ENCODE data around the gene MED29.
"Not testable (repeated sequence)": the region's sequence is repeated elsewhere in the genome, so short reads cannot be mapped to it uniquely, and the experiment has no call there.

Gene MED29

DNA sequence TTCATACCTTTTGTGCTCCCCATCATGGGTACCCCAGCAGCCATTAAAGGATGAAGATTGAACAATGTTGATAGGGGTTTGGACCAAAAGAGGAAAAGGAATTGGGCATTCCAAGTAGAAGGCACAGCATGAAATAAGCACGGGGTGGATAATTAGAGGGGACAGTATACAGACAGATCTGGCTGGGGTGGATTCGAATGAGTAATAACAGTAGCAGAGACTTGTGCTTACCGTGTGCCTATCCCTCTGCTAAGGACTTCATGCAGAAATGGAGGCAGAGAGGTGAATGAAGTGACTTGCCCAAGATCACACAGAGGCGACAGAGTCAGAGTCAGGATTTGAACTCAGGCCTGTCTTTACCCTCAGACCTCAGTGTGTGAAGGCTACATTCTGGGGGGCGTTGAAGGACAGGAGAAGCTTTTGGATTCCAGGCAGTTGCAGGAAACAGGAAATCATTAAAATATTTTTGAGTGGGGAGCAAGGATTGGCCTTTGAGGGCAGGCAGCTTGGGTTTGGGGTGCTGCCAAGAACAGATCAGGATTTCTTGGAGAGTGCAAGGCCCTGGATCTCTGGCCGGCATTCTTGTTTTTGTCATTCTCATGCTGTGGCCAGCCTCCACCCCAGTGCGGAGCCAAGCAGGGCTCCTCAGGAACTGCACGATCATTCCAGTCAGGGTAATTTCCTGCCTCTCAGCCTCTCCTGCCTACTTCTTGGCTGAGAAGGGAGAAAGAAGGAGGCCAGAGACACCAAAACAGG lies 19.0 kb upstream of the MED29 start:
- DNase-seq: no peak

DNA sequence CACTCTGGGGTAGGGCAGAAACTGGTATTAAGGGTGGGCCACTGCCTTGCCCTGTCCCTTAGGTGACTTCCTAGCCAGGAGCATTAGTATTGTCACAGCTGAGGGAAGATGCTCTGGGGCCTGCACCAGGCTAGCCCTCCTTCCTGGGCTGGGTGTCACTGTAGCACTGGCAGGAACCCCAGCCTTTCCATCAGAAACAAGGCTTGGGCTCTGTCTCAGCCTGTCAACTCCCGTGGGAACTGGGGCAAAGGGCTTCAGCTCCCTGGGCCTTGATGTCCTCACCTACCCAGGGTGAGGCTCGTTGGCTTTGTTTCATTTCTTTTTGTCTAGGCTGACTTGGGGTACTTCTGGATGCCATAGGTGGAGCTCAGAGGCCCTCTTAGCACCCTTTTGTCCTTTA lies 18.2 kb upstream of the MED29 start:
- DNase-seq: no peak

DNA sequence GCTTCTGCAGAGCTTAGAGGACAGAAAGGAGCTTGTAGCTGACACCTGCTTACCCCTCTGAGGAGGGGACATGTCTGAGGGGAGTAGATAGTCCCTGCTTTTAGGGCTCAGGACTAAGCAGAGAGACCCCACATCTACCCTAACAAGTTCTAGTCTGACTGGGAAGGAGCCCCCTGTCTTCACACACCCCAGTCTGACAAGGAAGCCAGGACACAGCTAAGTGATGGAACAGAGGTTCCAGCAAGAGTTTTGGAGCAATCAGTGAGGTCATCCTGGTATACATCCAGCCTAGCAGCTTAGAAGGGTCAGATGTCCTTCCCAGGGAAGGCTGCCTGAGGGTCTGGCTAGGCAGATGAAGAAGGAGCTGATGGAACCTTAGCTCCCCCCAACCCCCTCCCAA lies 15.2 kb upstream of the MED29 start:
- no peak for DNase-seq

DNA sequence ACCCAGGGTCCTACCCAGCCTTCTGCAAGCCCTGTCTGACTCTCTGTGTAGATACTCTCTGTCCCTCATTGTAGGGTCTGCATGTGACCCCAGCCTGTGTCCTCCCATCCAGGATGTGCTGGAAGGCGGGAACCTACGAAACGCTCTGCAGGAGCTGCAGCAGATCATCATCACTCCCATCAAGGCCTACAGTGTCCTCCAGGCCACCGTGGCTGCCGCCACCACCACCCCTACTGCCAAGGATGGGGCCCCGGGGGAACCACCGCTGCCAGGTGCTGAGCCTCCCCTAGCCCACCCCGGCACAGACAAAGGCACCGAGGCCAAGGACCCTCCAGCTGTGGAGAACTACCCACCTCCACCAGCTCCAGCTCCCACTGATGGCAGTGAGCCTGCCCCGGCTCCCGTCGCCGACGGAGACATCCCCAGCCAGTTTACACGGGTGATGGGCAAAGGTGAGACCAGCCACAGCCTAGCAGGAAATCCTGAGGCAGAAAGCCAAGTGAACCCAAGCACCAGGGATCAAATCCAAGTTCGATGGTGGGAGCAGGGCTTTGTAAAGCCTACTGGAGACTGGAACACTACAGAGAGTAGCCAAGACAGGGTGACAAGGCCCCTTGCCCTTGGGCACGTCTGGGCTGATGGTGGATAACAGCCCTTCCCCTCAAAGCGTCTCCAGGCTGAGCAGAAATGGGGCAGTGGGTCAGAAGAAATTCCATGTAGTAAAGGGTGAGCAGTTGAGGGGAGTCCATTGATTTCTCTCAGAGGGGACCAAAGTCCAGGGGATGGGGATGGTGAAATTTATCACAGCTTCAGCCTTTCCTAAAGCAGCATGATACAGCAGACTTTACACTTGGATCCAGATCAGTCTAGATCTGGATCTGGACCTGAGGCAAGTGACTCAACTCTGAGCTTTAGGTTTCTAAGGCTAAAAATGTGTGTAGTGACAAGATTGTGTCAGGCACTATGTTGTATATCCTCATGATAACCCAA lies 13.5 kb upstream of the MED29 start:
- DNase-seq: no peak

DNA sequence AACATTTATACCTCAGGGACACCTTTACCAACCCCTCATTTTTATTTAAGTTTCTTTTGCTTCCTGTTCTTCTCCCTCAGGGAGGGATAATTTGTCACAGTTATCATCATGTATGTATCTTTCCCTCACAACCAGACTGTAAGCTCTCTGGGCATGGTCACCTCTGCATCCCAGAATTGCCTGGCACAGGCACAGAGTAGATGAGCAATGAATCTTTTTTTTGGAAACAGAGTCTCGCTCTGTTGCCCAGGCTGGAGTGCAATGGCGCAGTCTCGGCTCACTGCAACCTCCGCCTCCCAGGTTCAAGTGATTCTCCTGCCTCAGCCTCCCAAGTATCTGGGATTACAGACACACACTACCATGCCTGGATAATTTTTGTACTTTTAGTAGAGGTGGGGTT lies 11.8 kb upstream of the MED29 start:
- DNase-seq: not testable (repeated sequence)

DNA sequence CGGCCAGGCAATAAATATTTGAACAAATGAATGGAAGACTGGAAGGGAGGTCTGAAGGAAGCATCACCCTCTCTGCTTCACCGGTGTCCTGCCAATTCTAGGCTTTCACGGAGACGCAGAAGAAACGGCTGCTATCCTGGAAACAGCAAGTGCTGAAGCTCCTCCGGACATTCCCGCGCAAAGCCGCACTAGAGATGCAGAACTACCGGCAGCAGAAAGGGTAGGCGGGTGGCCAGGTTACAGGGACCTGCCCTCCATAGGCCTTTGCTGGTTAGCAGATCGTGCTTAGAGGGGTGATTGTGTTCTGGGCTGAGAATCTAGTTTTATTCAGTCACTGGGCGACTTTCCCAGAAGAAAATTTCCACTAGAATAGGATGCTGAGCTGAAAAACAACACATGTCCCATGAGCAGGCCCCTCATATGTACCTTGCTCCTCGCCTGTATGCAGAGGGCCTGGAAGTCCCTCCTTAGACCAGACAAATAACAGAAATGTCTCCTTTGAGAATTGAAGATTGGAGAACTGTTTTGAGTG lies 11.2 kb upstream of the MED29 start:
- no peak for DNase-seq

DNA sequence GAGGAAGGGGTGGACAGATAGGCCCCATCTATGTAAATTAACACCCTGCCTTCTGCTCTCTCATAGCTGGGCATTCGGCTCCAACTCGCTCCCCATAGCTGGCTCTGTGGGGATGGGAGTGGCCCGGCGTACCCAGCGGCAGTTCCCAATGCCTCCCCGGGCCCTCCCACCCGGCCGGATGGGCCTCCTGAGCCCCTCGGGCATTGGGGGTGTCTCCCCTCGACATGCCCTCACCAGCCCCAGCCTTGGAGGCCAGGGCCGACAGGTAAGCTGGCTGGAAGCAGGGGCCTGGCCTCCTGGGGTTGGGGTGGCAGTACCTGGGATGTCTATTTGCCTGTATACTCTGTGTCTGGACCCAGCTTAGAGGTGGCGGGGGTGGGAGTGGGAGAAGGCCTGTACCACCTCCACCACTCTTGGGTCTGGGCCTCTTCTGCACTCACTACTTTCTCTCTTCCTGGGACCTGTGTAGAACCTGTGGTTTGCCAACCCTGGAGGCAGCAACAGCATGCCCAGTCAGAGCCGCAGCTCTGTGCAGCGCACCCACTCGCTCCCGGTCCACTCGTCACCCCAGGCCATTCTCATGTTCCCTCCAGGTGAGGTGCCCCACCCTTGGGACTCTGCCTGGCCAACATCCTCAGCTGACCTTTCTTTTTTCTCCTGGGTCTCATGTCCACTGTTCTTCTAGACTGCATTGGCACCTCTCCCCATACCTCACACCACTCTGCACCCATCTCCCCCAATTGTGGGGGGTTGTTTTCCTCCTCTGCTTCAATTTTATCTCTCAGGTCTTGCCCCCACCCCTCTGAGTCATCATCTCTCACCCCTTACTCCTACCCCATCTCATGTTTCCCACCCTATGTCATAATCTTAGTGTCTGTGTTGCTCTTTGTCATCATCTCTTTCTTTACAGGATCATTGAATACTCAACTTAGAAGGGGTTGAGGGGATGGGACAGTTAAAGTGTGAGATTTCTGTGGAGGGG lies 10.4 kb upstream of the MED29 start:
- DNase-seq: no peak

DNA sequence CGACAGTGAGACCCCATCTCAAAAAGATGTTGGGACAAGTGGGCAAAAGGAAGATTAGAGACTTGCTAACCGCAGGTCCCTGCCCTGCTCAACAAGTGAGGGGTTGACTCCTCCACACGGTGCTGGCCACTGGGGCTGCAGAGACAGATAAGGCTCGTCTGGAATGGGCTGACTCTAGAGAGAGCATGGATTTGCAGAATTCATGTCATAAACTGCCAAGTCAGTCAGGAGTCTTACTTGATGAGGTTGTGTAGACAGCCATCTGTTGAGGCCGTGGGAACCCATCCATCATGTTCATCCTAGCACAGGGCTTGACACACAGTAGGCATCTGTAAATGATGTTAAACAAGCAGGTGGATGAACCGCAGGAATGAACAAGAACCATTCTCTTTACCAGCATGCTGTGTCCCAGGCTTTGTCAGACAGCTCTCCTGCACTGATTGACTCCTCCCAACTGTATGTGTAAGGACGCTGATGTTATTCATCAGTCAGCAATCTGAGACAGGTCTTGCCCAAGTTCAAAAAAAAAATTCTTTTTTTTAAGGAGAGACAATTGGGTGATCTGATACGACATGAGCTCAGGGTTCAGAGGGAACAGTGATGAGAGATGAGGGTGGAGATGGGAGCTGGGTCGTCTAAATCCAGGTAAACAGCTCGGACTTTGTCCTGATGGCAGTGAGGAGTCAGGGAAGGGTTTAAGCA lies 9.1 kb upstream of the MED29 start:
- no peak for DNase-seq

DNA sequence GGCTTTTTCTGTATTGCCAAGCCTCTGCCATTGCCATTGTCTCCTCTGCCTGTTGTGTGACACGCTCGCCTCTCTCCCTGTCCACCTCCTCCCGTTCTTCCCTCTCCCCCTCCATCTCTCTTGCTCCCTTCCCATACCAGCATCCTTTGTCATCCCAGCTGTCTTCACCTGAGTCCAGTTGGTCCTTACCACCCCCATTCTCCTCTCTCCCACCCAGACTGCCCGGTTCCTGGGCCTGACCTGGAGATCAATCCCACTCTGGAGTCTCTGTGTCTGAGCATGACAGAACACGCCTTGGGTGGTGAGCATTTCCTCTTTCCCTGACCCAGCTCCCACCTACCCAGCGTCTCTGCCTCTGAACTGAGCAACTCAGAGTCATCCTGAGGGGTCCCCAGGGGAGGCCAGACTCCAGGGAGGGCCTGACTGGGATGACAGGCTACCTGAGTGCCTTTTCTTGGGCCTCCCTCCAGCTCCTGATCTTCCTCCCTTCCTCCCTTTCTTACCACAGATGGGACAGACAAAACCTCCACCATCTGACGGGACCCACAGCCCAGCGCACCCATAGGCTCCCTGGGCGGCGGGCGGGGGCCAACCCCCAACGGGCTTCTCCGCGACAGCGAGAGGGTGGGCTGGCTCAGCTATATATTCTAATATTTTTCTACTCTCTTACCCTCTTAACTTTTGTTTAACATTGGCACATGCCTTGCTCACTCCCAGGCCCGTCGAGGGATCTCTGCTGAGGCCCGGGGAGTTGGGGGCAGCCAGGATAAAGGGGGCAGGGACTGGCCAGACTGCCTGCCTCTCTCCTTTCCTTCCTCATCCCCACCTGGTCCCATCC lies 8.0 kb upstream of the MED29 start:
- DNase-seq: no peak

DNA sequence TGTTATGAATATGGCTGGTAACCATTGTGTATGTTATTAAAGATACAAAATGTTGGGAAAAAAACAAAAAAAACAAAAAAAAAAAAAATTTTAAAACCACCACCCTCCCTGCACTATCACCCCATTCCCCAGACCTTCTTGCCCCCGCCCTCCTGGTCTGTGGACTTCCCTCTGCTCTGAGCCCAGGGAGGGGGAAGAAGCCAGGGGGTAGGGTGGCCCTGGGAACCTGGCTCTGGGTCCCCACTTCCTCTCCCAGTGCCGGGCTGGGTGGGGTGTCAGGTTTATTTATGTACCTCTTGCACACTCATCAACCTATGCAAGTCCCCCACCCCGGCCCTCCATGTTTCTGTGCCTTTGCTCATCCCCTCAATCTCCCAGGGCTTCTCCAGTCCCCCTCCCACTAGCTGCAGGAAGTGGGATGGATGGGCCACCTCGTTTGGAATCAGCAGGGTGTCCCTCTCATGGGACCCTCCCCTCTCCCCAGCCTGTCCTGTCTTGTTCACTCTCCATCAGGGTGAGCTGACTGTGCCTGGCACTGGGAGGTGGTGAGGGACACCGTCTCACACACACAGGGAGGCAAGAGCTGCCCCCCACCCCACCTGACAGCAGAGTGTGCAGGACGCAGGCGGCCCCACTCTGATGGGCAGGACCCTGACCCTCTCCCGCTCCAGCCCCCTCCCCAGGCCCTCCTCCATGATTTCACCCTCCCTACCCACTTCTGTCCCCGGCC lies 6.2 kb upstream of the MED29 start:
- no peak for DNase-seq

DNA sequence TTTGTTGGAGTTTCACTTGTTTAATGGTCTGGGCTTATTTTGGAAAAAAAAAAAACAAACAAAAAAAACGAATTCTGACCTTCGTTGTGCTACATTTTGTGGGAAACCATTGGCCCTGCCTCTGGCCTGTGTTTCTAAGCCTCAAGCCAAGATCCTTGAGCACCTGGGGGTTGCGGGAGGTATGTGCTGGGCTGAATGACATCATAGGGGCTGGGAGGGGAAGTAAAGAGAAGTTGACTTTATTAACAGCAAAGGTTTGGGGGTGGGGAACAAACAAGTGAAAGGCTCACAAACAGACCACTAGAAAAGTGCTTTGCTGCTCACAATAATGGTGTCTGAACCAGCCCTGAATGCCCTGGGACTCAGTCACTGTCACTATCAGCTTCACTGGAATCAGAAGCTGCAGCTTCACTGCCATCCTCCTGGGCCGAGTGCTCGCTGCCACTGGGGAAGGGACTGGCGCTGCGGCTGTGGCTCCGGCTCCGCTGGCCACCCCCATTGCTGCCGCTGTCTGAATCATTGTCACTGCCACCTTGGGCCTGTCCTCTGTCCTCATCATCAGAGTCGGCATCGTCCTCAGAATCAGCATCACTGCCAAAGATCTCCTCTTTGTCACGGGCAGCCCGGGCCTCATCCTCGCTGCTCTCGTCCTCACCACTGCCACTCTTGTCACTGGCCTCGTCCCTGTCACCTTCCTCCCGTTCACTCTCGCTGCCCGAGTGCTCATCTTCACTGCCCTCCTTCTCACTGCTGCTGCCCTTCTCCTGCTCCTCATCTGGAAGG lies 5.4 kb upstream of the MED29 start:
- DNase-seq: no peak

DNA sequence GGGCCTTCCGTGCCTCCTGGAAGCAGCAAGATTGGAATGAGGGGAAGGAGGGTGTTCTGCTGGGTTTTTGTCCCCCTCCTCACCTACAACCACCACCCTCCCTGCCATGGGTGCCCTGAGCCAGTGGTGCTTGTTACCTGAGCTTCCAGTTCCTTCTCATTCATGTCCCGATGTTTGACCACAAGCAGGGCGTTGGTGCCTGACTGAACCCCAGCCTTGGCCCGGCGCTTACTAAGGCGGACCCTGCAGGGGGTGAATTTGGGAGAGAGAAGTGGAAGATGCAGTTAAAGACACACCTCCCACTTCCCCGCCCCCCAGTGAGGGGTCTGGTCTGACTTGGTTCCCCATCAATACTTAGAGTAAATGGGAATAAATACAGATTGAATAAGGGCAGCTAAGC lies 4.6 kb upstream of the MED29 start:
- DNase-seq: no peak

DNA sequence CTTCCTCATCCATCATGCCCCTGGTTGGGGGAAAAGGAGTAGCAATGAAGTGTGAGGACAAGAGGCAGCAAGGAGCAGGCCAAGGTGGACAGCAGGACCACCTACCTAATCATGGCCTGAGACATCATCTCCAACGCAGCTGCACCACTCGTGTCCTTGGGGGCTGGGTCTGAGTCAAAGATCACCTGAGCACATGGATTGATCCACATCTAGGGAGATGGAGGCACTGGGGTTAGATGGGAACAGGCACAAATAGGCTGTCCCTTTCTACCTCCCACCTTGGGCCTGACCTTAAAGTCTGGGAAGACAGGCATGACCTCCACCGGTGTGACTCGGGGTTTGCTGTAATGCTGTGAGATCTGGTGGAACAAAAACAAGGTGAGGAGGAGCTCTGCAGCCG lies 2.5 kb upstream of the MED29 start:
- no peak for DNase-seq

DNA sequence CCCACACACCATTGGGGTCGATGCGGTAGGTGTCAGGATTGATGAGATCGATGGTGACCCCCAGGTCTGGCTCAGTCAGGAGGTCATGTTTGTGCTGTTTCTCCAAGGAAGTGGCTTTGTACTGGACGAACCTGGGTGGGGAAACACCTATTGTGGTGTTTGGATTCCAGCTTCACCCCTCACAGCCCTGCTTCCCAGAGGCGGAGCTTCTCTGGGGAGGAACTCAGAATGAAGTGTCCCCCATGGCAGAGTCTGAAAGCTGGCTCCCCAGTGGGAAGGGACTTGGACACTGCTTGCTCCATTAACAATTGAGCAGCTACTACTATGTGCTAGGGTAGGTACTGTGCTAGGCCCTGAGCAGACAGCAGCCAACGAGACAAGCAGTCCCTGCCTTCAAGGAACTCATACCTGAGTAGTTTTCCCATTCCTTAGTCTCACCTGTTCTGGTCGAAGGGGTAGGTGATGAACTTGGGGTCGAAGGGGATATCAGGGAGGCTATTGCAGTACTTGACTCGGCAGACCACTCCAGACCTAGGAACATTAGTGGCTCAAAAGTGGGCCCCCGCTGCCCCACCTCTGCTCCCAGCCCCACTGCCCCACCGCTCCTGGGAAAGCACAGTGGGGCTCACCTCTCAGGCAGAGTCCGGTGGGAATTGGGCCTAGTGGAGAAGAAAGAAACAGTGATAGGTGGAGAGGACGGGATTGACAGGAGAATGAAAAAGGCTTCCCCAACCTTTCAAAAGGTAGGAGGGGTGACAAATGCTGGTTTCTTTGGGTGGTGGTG lies 1.4 kb upstream of the MED29 start:
- DNase-seq: no peak

DNA sequence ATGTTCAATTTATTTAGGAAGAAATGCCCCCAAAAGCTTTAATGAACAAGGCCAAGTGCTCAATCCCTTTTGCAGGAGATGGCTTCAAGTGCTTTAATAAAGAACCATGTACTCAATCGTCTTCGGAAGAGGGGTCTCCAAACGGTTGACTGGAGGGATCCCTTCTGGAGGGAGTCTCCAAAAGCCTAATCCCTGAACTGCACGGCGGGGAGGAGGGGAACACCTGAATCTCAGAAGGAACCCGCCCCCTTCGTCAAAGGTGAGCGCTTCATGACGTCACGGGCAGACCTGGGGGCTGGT lies 777 bp upstream of the MED29 start:
- DNase-seq: peak; percentile 76

DNA sequence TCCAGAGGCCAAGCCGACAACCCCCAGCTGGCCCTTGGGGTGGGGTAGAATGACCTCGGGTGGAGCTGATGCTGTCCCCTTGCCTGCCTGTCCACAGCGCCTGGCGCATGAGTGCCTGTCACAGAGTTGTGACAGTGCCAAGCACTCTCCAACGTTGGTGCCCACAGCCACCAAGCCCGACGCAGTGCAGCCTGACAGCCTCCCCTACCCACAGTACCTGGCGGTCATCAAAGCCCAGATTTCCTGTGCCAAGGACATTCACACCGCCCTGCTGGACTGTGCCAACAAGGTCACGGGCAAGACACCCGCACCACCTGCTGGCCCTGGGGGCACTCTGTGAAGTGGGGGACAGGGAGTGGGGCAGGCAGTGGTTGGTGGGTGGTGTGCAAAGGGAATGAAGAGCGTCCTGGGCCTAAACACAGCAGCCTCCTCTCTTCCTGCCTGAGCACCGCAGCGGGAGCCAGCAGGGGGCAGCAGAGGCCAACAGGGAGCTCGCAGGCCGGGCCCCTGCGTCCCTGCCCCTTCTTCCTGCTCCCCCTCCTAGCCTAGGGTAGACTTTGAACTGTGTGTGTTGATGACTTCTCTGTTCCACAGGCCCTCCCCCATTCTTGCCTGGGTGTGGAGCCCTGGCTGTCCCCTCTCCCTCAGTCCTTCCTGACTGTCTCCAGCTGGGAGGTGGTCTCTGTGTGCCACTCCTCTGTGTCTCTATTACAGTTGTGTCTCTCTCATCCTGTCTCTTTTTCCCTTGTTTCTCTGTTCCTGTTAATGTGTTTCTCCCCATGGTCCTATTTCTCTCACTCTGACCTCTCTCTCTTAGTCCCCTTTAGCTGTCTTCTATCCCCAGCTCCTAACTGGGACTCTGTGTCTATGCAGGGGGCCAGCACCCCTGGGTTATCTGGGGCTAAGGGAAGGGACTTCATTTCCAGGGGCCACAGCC lies 6.5 kb downstream of the MED29 start:
- peak; percentile 96 for DNase-seq

DNA sequence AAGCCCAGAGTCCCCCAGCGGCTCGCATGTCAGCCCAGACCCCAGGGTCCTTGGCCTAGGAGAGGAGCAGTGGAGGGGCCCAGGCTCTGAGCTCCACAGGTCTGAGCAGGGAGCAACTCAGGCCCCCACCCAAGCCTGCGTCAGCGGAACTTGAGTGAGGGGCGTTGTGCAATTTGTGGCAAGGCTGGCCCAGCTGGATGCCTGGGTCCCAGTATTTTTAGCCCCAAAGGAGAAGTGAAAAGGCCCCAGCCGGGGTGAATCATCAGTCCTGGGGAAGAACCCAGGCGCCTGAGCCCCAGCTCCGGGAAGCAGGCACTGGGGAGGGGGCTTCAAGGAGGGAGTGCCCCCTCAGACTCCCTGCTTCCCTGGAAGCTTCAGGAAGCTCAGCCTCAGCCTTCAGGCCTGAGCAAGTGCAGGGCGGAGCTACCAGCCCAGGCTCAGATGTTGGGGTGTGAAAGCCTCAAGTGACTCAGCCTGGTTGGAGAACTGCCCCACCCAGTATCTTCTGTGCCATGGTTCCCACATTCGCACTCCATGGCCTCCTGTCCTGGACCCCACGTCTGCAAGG lies 7.2 kb downstream of the MED29 start:
- DNase-seq: peak; percentile 76
